ENCODE measurements around the gene CLDN18.
A peak's percentile ranks its signal among the peaks of the same experiment; 100 is the strongest.

CLDN18 gene

GRCh38 chr3:138025553-138025952, 15.6 kb downstream of the CLDN18 start:
- no peak for DNase-seq (ENCODE audit: low read depth, low spot score)

DNA sequence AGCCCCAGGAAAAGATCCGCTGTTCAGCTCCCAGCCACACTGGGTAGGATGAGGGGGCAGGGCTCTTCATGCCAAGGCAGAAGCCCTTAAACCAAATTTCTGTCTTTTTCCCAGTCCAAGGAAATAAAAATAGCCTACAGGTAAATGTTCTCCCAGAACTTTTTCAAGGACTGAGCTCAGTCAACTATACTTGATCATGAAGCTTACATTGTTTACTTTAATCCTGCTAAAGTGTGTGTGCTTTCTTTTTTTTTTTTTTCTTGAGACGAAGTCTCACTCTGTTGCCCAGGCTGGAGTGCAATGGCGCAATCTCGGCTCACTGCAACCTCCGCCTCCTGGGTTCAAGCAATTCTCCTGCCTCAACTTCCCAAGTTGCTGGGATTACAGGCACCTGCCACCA, 17.9 kb downstream of the CLDN18 start:
- no peak for DNase-seq (ENCODE audit: low read depth, low spot score)

GRCh38 chr3:138030734-138031280, 20.8 kb downstream of the CLDN18 start:
- no peak for DNase-seq (ENCODE audit: low read depth, low spot score)

DNA sequence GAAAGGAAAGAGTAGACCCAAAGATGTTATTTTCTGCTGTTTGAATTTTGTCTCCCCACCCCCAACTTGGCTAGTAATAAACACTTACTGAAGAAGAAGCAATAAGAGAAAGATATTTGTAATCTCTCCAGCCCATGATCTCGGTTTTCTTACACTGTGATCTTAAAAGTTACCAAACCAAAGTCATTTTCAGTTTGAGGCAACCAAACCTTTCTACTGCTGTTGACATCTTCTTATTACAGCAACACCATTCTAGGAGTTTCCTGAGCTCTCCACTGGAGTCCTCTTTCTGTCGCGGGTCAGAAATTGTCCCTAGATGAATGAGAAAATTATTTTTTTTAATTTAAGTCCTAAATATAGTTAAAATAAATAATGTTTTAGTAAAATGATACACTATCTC, 21.6 kb downstream of the CLDN18 start:
- no peak for DNase-seq (ENCODE audit: low read depth, low spot score)

DNA sequence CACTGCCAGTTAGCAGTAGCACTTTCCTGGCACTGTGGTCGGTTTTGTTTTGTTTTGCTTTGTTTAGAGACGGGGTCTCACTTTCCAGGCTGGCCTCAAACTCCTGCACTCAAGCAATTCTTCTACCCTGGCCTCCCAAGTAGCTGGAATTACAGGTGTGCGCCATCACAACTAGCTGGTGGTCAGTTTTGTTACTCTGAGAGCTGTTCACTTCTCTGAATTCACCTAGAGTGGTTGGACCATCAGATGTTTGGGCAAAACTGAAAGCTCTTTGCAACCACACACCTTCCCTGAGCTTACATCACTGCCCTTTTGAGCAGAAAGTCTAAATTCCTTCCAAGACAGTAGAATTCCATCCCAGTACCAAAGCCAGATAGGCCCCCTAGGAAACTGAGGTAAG, 22.6 kb downstream of the CLDN18 start:
- no peak for DNase-seq (ENCODE audit: low read depth, low spot score)

DNA sequence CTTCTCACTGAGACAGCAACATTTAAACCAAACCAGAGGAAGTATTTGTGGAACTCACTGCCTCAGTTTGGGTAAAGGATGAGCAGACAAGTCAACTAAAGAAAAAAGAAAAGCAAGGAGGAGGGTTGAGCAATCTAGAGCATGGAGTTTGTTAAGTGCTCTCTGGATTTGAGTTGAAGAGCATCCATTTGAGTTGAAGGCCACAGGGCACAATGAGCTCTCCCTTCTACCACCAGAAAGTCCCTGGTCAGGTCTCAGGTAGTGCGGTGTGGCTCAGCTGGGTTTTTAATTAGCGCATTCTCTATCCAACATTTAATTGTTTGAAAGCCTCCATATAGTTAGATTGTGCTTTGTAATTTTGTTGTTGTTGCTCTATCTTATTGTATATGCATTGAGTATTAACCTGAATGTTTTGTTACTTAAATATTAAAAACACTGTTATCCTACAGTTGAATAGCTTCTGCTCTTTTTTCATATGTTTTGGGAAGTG, 23.3 kb downstream of the CLDN18 start:
- no peak for DNase-seq (ENCODE audit: low read depth, low spot score)

GRCh38 chr3:138034918-138035317, 25.0 kb downstream of the CLDN18 start:
- DNase-seq (ENCODE audit: low read depth, low spot score): no peak

GRCh38 chr3:138036572-138036971, 26.6 kb downstream of the CLDN18 start:
- no peak for DNase-seq (ENCODE audit: low read depth, low spot score)

GRCh38 chr3:138038725-138039462, 28.9 kb downstream of the CLDN18 start:
- DNase-seq (ENCODE audit: low read depth, low spot score): no peak

GRCh38 chr3:138042043-138042442, 32.1 kb downstream of the CLDN18 start:
- DNase-seq (ENCODE audit: low read depth, low spot score): no peak

DNA sequence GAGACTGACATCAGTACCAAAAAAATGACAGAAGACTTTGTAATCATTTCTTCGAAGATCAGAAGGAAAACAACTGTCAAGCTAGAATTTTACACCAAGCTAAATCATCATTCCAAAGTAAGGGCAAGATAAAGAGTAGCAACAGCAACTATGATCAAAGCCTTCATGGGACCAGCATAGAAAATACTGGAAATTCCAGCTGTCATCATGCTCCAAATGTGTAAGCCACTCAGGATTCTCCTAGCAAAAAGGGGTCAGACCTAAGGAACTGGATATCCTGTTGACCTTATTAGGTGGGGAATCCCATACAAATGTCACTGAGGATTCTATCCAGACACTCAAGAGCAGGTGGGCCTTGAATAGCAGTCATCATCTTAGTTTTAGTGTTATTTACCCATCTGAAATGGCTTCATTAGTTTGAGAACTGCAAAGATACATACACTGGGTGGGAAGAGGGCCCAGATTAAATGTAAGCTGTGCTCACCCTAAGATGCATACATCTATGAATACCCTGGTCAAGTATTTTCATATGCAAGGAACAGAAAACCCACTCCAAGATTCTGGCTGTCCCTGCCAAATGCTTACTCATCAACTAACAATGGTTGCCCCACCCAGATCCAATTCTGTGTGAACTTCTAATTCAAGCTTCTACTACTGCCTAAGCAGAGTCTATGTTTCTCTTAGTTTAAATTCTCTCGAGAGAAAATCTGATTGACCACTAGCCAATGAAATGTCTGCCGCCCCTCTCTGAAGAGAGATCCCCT, 33.5 kb downstream of the CLDN18 start:
- no peak for DNase-seq (ENCODE audit: low read depth, low spot score)

- no peak for DNase-seq (ENCODE audit: low read depth, low spot score)
These were observed 36.1 kb downstream of the CLDN18 start for GRCh38 chr3:138046085-138046484.

DNA sequence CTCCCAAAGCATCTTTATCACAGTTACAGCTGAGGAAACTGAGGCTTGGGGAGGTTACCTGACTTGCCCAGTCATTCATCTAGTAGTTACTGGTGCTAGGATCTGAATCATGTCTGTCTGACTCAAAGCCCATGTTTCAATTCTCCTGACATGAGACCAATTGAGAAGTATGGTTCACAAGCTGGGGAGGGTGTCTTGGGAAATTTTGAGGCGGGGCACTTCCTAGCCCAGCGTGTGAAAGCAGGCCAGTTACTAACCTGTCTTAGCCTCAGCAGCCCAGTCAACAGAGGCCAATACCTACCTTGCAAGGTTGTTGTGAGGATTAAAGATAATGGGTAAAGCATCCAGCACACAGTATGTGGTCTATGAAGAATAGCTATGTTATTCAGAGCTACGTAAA, 37.0 kb downstream of the CLDN18 start:
- no peak for DNase-seq (ENCODE audit: low read depth, low spot score)

- DNase-seq (ENCODE audit: low read depth, low spot score): no peak
These were observed 37.7 kb downstream of the CLDN18 start for GRCh38 chr3:138047596-138048158.

GRCh38 chr3:138049157-138049919, 39.4 kb downstream of the CLDN18 start:
- no peak for DNase-seq (ENCODE audit: low read depth, low spot score)

DNA sequence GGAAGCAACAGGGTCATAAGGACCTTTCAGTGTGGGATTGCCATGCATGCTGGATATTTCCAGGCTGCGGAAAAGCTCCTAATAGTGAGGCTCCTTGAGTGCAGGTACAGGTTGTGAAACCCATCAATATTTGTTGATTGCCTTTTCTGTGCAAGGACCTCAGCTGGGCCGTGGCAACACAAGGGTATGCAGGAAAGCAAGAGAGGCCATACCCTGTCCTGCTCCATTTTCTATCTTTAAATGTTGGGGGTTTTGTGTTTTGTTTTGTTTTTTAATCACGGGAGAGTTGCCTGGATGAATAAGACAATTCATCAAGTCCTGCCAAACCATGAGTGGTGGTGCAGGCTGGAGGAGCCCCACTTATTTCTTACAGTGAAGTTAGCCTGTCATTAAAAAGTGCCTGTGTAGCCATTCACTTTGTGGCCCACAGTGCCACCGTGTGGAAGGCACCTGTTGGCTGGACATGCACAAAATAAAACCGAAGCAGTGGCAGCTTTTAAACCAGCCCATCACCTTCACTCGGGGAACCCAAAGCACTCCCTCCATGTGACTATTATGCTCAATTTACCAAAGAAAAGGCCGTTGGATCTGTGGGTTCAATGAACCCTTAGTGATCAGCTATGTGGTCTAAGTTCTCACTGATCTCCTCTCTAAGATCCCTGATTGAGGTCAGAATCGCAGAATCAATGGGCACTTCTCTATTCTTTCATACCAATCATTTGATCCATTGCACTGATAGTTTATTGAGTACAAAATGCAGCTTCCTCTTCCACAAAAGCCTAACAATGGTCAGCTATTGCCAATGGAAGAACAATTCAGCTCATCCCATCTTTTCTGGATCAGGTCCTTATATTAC, 42.2 kb downstream of the CLDN18 start:
- DNase-seq (ENCODE audit: low read depth, low spot score): peak; percentile 59

GRCh38 chr3:138054057-138054456, 44.1 kb downstream of the CLDN18 start:
- no peak for DNase-seq (ENCODE audit: low read depth, low spot score)

GRCh38 chr3:138057384-138057783, 47.4 kb downstream of the CLDN18 start:
- DNase-seq (ENCODE audit: low read depth, low spot score): no peak

DNA sequence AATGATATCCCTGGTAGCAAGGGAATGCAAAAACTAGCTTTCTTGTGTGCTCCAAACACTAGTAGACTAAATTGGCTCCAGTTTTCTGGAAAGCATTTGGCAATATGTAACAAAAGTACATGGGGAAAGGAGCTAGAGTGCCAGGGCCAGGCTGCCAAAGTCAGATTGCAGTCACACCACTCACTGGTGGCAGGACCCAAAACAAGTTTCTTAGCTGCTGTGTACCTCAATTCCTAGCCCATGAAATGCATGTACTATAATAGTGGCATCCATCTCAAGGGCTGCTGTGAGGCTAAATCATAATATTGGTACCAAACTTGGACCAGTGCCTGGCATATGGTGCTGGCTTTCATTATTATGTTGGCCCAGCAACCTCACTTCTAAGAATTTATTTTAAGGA, 49.3 kb downstream of the CLDN18 start:
- DNase-seq (ENCODE audit: low read depth, low spot score): no peak

- no peak for DNase-seq (ENCODE audit: low read depth, low spot score)
These were observed 50.8 kb downstream of the CLDN18 start for GRCh38 chr3:138060792-138061191.

DNA sequence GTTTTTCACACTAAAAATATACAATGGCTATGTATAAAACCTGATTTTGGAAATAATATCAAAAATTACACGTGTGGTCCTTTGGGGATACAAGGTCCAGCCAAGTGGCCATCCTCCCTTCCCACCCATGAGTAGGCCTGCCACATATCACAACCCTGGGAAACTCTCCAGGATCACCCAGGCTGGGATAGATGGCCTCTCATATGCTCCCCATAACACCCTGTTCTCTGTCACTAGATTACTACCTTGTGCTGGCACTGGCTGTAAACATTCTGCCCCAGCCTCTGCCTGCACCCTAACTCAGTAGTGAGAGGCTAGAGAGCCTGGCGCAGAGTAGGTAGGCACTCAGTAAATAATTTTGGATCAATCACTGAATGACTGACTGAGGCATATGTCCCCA, 52.1 kb downstream of the CLDN18 start:
- no peak for DNase-seq (ENCODE audit: low read depth, low spot score)
